SK-N-SH (cell line): ENCODE measurements around the gene FYN. TPM values are rescaled to one million over a fixed set of nuclear protein-coding genes. Genes with fewer than 3 reads are reported as not detected.

Experiments
- CTCF ChIA-PET: fragments of 300-600, 350-600 bp; formaldehyde crosslinking; extraction: SDS; loops from one replicate; lab custom pipeline; 2021; lab: Yijun Ruan, JAX
- POLR2A ChIA-PET: fragments of 350-600 bp; sonication (Branson Sonifier 250); formaldehyde crosslinking; extraction: SDS; loops from one replicate; lab custom pipeline; 2020; ENCODE audit warnings: antibody characterized with exemption, inconsistent platforms; lab: Yijun Ruan, JAX
- DNase-seq: peaks from one replicate; pipeline ENCODE4 v3.0.0; 2012
- H2AFZ ChIP-seq: fragments of 200-600 bp; sonication (generic); 2 replicates; pipeline ENCODE4 v1.8.1; 2016; ENCODE audit warnings: antibody characterized with exemption, mild to moderate bottlenecking, low read depth
- H3F3A ChIP-seq: fragments of 200-600 bp; sonication (generic); replicated peaks from 2 replicates; pipeline ENCODE3; 2016; ENCODE audit warnings: antibody characterized with exemption, mild to moderate bottlenecking; ENCODE audit not compliant: insufficient read depth
- H3K27ac ChIP-seq, 2 experiments: fragments of 200-500 bp in 1 of 2; fragments of 200-600 bp in 1 of 2; sonication (Bioruptor generic) in 1 of 2; sonication (generic), shearing (Covaris generic) in 1 of 2; 2 replicates each; pipeline versions ENCODE4 v1.5.1 to v1.6.1; 2014 to 2016; ENCODE audit warnings: low read depth in 2 of 2, inconsistent platforms in 1 of 2, low read length in 1 of 2, mild to moderate bottlenecking in 1 of 2, mixed read lengths in 1 of 2
- H3K27me3 ChIP-seq: fragments of 200-600 bp; sonication (generic), shearing (Covaris generic); 2 replicates; pipeline ENCODE4 v1.6.1; 2016; ENCODE audit warnings: mixed run types; ENCODE audit not compliant: insufficient read depth
- H3K36me3 ChIP-seq, 2 experiments: fragments of 200-500 bp in 1 of 2; fragments of 200-600 bp in 1 of 2; sonication (Bioruptor generic) in 1 of 2; sonication (generic) in 1 of 2; replicated peaks in 1 of 2; 2 replicates each; pipeline versions ENCODE3 to v1.5.1; 2014 to 2016; ENCODE audit warnings: low read length in 1 of 2, mild to moderate bottlenecking in 1 of 2; ENCODE audit not compliant: insufficient read depth in 2 of 2, control insufficient read depth in 1 of 2
- H3K4me1 ChIP-seq, 2 experiments: fragments of 200-500 bp in 1 of 2; fragments of 200-600 bp in 1 of 2; sonication (Bioruptor generic) in 1 of 2; sonication (generic), shearing (Covaris generic) in 1 of 2; 2 replicates each; pipeline versions ENCODE4 v1.5.1 to v1.6.1; 2014 to 2016; ENCODE audit warnings: low read depth in 1 of 2, low read length in 1 of 2, mixed run types in 1 of 2; ENCODE audit not compliant: insufficient read depth in 2 of 2, control insufficient read depth in 1 of 2
- H3K4me2 ChIP-seq: fragments of 200-600 bp; sonication (generic), shearing (Covaris generic); 2 replicates; pipeline ENCODE4 v1.6.1; 2017; ENCODE audit warnings: mixed run types
- H3K4me3 ChIP-seq, 2 experiments: fragments of 200-500 bp in 1 of 2; fragments of 200-600 bp in 1 of 2; sonication (Bioruptor generic) in 1 of 2; sonication (generic), shearing (Covaris generic) in 1 of 2; 2 replicates each; pipeline versions ENCODE4 v1.5.1 to v1.8.1; 2014 to 2016; ENCODE audit warnings: low read depth in 2 of 2, inconsistent platforms in 1 of 2, low read length in 1 of 2, mild to moderate bottlenecking in 1 of 2, mixed read lengths in 1 of 2, moderate library complexity in 1 of 2
- H3K79me2 ChIP-seq: fragments of 200-600 bp; sonication (generic); 2 replicates; pipeline ENCODE4 v1.8.1; 2017; ENCODE audit warnings: mild to moderate bottlenecking; ENCODE audit not compliant: insufficient read depth
- H3K9ac ChIP-seq: fragments of 200-600 bp; sonication (generic); 2 replicates; pipeline ENCODE4 v1.6.1; 2017; ENCODE audit warnings: mixed run types
- H3K9me2 ChIP-seq: fragments of 200-600 bp; sonication (generic); 2 replicates; pipeline ENCODE4 v1.6.1; 2017; ENCODE audit warnings: mixed run types
- H3K9me3 ChIP-seq: fragments of 200-600 bp; sonication (generic); 2 replicates; pipeline ENCODE4 v1.6.1; 2017; ENCODE audit warnings: mixed run types, mild to moderate bottlenecking, moderate library complexity
- H4K20me1 ChIP-seq: fragments of 200-600 bp; sonication (generic); 2 replicates; pipeline ENCODE4 v1.6.1; 2017; ENCODE audit warnings: mild to moderate bottlenecking, mixed run types; ENCODE audit not compliant: insufficient read depth
- ELF1 ChIP-seq: IDR thresholded peaks from 2 replicates; pipeline ENCODE4 v1.4.0; 2012
- EZH2phosphoT487 ChIP-seq: fragments of 200-600 bp; sonication (generic); IDR thresholded peaks from 2 replicates; pipeline ENCODE4 v1.6.1; 2017; ENCODE audit warnings: low read depth, mixed run types, mild to moderate bottlenecking, antibody characterized with exemption, moderate library complexity, borderline replicate concordance
- FOXJ3 ChIP-seq: sonication (generic); formaldehyde crosslinking; IDR thresholded peaks from 2 replicates; pipeline ENCODE4 v1.5.1; 2020; ENCODE audit warnings: mild to moderate bottlenecking, missing genetic modification reagents
- GABPA ChIP-seq: IDR thresholded peaks from 2 replicates; pipeline ENCODE4 v1.4.0; 2012; ENCODE audit warnings: low read depth, mild to moderate bottlenecking
- MEF2A ChIP-seq: IDR thresholded peaks from 2 replicates; pipeline ENCODE4 v1.4.0; 2012; ENCODE audit warnings: low read depth, borderline replicate concordance
- NRF1 ChIP-seq: IDR thresholded peaks from 2 replicates; pipeline ENCODE4 v1.6.1; 2012; ENCODE audit warnings: low read depth, mild to moderate bottlenecking, low read length
- POLR2AphosphoS5 ChIP-seq: IDR thresholded peaks from 2 replicates; pipeline ENCODE4 v1.6.1; 2012; ENCODE audit warnings: low read depth, low read length
- RAD21 ChIP-seq: IDR thresholded peaks from 2 replicates; pipeline ENCODE4 v1.6.1; 2012; ENCODE audit warnings: mild to moderate bottlenecking, low read length
- RCOR1 ChIP-seq: fragments of 150-350 bp; IDR thresholded peaks from 2 replicates; pipeline ENCODE4 v1.6.1; 2017; ENCODE audit warnings: antibody characterized with exemption, low read length
- RXRA ChIP-seq: IDR thresholded peaks from 2 replicates; pipeline ENCODE4 v1.4.0; 2012; ENCODE audit warnings: low read depth, mild to moderate bottlenecking, borderline replicate concordance
- SMC3 ChIP-seq: IDR thresholded peaks from 2 replicates; pipeline ENCODE4 v1.6.1; 2012; ENCODE audit warnings: low read depth, low read length, improper control_type of control experiment
- TAF1 ChIP-seq: IDR thresholded peaks from 2 replicates; pipeline ENCODE4 v1.6.1; 2012; ENCODE audit warnings: low read depth, mild to moderate bottlenecking, low read length, moderate library complexity, borderline replicate concordance
- TCF12 ChIP-seq: IDR thresholded peaks from 2 replicates; pipeline ENCODE4 v1.4.0; 2012
- TEAD4 ChIP-seq: IDR thresholded peaks from 2 replicates; pipeline ENCODE4 v1.4.0; 2012; ENCODE audit warnings: mild to moderate bottlenecking, borderline replicate concordance; ENCODE audit not compliant: insufficient read depth
- YY1 ChIP-seq: IDR thresholded peaks from 2 replicates; pipeline ENCODE4 v1.4.0; 2012; ENCODE audit warnings: low read depth, mild to moderate bottlenecking
- polyA plus RNA-seq, 3 experiments: library from polyadenylated mRNA; depleted of rRNA; stranded (reverse); fragments of >200 nt; gene quantifications; 2 replicates each; pipeline ENCODE4 v1.2.3, GENCODE V29; 2012
- TF ChIP-seq, protein P1 (sequence below): fragments of 200-600 bp; sonication (generic); IDR thresholded peaks from 2 replicates; pipeline ENCODE4 v1.6.1; 2017; ENCODE audit warnings: antibody characterized with exemption, mild to moderate bottlenecking, moderate library complexity
- TF ChIP-seq, protein P2 (sequence below): IDR thresholded peaks from 2 replicates; pipeline ENCODE4 v1.4.0; 2012; ENCODE audit warnings: low read depth
- TF ChIP-seq, protein P3 (sequence below): fragments of 150-350 bp; IDR thresholded peaks from 2 replicates; pipeline ENCODE4 v1.6.1; 2017; ENCODE audit warnings: antibody characterized with exemption, low read length, low read depth, borderline replicate concordance
- TF ChIP-seq, protein P4 (sequence below): IDR thresholded peaks from 2 replicates; pipeline ENCODE4 v1.4.0; 2012; ENCODE audit warnings: low read depth, borderline replicate concordance
- TF ChIP-seq, protein P5 (sequence below): IDR thresholded peaks from 2 replicates; pipeline ENCODE4 v1.6.1; 2012; ENCODE audit warnings: mild to moderate bottlenecking, low read depth, low read length, moderate library complexity

FYN gene
- polyA plus RNA-seq, 1 of the 3 experiments (the other 2 are of a cell fraction): 31.0 TPM

DNA sequence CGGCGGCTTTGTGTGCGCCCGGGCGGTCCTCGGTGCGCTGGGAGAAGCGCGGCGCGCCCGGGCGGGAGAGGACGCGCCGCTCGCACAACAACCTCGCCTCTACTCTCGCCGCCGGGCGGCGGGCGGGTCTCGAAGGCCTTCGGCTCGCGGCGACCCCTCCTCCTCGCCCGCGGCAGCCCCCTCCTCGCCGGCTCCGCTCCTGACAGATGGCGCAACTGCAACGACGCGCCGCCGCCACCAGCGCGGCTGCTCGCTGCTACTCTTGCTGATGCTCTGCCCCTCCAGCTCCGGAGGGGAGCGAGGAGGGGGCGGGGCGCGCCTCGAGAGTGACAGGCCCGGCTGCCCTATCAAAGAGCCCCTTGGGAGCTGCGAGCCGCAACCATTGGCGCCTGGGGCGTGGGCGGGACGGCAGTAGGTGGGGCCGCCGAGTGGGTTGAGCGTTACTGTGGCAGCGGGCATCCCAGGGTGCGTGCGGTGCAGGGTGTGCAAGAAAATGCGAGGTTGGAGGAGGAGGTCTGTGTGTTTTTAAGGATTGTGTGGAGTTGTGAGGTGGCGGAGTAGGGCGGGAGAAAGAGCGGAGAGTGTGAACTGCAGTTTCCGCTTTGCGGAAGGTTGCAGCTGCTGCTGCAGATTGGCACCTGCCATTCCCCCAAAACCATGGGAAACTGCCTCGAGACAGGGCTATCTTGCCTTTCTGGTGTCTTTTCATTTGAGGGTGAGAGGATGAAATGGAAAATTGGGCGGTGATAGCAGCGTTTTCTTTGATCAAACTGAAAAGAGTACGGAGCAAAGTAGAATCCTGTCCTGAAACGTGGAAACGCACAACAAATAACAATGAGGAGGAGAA lies at the start of gene FYN (continued):
- TF ChIP-seq RXRA (no peak), POLR2AphosphoS5 (peak; percentile 56; the same call in 1 of the 2 replicates), EZH2phosphoT487 (no peak), NRF1 (0 out of 2 replicates have a peak, but pooled peaks have one; percentile 24), TCF12 (no peak), MEF2A (no peak), FOXJ3 (no peak), GABPA (no peak), YY1 (no peak)
- TF ChIP-seq, protein P1, sequence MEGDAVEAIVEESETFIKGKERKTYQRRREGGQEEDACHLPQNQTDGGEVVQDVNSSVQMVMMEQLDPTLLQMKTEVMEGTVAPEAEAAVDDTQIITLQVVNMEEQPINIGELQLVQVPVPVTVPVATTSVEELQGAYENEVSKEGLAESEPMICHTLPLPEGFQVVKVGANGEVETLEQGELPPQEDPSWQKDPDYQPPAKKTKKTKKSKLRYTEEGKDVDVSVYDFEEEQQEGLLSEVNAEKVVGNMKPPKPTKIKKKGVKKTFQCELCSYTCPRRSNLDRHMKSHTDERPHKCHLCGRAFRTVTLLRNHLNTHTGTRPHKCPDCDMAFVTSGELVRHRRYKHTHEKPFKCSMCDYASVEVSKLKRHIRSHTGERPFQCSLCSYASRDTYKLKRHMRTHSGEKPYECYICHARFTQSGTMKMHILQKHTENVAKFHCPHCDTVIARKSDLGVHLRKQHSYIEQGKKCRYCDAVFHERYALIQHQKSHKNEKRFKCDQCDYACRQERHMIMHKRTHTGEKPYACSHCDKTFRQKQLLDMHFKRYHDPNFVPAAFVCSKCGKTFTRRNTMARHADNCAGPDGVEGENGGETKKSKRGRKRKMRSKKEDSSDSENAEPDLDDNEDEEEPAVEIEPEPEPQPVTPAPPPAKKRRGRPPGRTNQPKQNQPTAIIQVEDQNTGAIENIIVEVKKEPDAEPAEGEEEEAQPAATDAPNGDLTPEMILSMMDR: peak; percentile 26; the same call in 1 of the 2 replicates
- TF ChIP-seq, protein P2, sequence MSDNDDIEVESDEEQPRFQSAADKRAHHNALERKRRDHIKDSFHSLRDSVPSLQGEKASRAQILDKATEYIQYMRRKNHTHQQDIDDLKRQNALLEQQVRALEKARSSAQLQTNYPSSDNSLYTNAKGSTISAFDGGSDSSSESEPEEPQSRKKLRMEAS: 0 out of 2 replicates have a peak, but pooled peaks have one; percentile 33

DNA sequence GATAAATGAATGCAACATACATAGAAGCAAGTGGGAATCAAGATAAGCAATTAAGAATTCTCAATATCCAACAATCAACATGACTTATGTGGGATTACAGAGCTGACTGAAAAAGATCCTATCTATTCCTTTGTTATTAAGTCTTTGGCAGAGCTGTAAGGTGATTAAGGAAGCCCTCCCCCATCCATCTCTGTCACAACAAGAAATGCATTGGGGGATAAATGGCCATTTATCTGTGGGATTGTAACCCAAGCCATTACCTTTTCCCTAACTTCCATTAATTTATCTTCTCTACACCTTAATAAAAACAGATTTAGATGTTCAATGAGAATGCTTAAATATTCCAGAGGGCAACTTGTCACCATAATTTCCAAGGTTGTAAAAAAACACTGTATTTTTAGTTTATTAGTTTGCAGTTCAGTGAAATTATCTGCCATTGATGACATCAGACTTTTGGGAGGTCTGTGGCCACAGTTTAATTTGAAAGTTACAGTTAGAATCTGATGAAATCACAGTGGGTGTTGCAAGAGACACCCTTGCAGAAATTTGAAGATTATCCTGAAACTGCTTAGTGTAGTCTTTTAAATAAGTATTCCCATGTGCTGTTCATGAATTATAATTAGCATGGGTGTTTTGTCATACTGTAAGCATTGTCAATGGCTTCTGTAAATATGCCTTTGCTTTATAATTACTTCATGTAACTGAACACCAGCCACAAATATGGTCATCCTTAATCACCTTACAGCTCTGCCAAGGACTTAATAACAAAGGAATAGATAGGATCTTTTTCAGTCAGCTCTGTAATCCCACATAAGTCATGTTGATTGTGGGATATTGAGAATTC lies 49.4 kb upstream of the FYN start:
- H3K27ac ChIP-seq: no peak overlapping the region
- POLR2A ChIA-PET: no interaction called here
- TF ChIP-seq ELF1: no peak
- TF ChIP-seq, protein P3, sequence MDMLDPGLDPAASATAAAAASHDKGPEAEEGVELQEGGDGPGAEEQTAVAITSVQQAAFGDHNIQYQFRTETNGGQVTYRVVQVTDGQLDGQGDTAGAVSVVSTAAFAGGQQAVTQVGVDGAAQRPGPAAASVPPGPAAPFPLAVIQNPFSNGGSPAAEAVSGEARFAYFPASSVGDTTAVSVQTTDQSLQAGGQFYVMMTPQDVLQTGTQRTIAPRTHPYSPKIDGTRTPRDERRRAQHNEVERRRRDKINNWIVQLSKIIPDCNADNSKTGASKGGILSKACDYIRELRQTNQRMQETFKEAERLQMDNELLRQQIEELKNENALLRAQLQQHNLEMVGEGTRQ: no peak
- TF ChIP-seq, protein P4, sequence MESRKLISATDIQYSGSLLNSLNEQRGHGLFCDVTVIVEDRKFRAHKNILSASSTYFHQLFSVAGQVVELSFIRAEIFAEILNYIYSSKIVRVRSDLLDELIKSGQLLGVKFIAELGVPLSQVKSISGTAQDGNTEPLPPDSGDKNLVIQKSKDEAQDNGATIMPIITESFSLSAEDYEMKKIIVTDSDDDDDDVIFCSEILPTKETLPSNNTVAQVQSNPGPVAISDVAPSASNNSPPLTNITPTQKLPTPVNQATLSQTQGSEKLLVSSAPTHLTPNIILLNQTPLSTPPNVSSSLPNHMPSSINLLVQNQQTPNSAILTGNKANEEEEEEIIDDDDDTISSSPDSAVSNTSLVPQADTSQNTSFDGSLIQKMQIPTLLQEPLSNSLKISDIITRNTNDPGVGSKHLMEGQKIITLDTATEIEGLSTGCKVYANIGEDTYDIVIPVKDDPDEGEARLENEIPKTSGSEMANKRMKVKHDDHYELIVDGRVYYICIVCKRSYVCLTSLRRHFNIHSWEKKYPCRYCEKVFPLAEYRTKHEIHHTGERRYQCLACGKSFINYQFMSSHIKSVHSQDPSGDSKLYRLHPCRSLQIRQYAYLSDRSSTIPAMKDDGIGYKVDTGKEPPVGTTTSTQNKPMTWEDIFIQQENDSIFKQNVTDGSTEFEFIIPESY: no peak
- TF ChIP-seq RAD21: no peak
- TF ChIP-seq NRF1: no peak
- no peak for TF ChIP-seq RXRA
- no peak for TF ChIP-seq SMC3
- TF ChIP-seq TAF1: no peak
- TF ChIP-seq, protein P5, sequence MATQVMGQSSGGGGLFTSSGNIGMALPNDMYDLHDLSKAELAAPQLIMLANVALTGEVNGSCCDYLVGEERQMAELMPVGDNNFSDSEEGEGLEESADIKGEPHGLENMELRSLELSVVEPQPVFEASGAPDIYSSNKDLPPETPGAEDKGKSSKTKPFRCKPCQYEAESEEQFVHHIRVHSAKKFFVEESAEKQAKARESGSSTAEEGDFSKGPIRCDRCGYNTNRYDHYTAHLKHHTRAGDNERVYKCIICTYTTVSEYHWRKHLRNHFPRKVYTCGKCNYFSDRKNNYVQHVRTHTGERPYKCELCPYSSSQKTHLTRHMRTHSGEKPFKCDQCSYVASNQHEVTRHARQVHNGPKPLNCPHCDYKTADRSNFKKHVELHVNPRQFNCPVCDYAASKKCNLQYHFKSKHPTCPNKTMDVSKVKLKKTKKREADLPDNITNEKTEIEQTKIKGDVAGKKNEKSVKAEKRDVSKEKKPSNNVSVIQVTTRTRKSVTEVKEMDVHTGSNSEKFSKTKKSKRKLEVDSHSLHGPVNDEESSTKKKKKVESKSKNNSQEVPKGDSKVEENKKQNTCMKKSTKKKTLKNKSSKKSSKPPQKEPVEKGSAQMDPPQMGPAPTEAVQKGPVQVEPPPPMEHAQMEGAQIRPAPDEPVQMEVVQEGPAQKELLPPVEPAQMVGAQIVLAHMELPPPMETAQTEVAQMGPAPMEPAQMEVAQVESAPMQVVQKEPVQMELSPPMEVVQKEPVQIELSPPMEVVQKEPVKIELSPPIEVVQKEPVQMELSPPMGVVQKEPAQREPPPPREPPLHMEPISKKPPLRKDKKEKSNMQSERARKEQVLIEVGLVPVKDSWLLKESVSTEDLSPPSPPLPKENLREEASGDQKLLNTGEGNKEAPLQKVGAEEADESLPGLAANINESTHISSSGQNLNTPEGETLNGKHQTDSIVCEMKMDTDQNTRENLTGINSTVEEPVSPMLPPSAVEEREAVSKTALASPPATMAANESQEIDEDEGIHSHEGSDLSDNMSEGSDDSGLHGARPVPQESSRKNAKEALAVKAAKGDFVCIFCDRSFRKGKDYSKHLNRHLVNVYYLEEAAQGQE: no peak
- no peak for TF ChIP-seq RCOR1
- no peak for TF ChIP-seq EZH2phosphoT487
- TF ChIP-seq TEAD4: no peak

More for the DNA sequence above, 49.4 kb upstream of the FYN start:
- Histone ChIP-seq H3K9me3 (no peaks in the 10 kb centered on the region), H4K20me1 (no peaks in the 10 kb centered on the region), H3K4me2 (no peak overlapping the region), H2AFZ (no peak overlapping the region), H3K27me3 (no peaks in the 10 kb centered on the region), H3K9ac (no peak overlapping the region), H3K4me3 (no peak overlapping the region), H3K9me2 (no peaks in the 10 kb centered on the region), H3F3A (no peaks in the 10 kb centered on the region), H3K4me1 (no peaks in the 10 kb centered on the region; a peak in 2 of 4 replicates), H3K36me3 (no peaks in the 10 kb centered on the region), H3K79me2 (no peaks in the 10 kb centered on the region)
- no peak for DNase-seq
- CTCF ChIA-PET: no interaction called here
